HG03575 (cell line): ENCODE data around the gene AIPL1.

Source experiments
- ATAC-seq: cut with Tn5 transposase; IDR thresholded peaks from one replicate; pipeline ENCODE4 v1.9.1; 2021; ENCODE audit not compliant: unreplicated experiment, insufficient number of reproducible peaks, low FRiP score; ENCODE audit errors: extremely low read depth

Gene AIPL1

DNA sequence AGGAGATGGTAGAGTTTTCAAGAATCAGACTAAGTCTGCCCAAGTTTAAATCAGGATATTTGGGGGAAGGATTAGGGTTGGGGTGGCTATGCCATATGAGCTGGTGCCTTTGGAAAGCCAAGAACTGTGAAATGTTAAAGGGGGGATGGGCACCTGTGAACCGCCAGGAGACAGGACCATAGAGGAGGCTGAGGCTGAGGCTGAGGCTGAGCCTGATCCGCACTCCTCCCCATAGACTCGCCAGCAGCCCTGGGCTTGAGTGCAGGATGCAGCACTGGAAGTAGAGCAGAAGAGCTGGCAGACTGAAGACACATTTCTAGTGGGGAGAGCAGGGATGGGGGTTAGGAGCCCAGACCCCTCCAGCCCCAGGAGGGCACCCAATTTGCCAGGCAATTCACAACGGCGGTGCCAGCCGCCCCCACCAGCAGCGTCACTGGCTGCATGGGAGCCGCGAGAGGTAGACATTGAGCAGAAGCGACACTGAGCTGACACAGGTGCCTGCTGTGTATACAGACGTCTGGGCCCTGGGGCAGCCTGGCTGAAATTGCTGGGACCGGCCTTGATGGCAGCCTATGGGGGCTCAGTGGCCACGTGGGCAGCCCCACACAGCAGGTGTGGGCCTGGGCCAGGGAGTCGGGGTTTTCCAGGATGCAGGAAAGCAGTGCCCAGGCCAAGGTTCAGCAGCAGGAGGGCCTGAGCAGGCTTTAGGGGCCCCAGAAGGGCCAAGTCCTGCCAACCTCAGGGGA is 18.5 kb upstream of the AIPL1 start:
- no peak for ATAC-seq

DNA sequence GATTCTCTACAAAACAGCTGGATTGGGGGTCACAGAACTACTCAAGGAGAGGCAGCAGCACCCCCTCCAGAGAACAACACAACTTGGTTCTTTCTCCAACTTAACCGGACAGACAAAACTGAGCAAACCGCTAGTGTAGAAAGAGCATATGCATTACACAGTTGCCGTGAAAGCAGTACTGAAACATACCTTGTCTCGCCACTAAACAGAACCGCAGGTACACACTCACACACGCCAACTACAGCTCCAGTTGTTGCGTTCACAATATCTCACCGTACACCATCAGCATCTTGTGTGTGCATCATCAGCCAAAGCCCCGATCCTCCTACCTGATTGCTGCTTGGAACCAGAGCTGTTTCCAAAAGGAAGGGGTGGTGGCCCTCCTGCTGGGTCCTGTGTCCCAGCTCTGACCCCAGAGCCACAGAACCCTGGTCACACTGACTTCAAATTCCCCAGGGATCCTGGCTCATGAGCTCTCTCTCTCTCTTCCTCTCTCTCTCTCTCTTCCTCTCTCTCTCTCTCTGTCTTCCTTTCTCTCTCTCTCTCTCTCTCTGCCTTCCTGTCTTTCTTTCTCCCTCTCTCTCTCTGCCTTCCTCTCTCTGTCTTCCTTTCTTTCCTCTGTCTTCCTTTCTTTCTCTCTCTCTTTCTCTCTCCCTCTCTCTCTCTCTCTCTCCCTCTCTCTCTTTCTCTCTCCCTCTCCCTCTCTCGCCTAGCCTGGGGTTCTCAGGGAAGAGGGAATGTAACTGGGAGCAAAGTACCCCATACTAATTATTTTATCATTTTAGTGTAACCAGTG is 17.7 kb upstream of the AIPL1 start:
- no peak for ATAC-seq

GRCh38 chr17:6450926-6451832 is 16.3 kb upstream of the AIPL1 start:
- ATAC-seq, result no peak

DNA sequence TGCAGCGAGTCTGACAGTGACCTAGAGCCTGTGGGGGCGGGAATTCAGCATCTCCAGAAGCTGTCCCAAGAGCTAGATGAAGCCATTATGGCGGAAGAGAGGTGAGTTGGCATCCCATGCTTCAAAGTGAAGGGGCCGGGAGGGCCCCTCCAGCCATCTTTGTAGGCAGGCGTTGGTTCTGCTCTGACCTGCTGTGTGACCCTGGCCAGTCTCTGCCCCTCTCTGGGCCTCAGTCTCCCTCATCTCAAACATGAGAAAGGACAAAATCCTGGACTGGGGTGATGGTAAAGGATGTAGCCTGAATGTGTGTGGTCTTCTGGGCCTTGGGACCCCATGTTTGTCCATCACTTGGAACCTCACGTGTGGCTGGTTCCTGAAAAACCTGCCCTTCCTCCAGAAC is 14.4 kb upstream of the AIPL1 start:
- ATAC-seq, result no peak

DNA sequence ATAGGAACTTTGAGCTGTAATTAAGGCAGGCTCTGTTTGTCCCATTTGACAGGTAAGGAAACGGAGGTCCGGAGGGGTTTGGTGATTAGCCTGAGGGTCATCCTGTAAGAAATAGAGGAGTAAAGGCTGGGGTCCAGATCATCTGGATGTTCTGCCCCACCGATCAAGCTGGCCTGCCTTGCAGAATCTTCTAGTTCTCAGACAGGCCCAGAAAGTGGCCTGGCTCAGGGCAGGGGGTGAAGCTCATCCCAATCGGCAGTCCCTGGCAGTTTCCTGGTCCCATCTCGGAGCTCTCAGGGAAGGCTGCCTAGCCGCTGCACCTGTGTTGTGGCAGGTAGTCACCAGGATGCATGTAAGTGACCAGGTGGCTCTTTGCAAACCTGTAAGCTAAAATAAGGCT is 13.6 kb upstream of the AIPL1 start:
- no peak for ATAC-seq

DNA sequence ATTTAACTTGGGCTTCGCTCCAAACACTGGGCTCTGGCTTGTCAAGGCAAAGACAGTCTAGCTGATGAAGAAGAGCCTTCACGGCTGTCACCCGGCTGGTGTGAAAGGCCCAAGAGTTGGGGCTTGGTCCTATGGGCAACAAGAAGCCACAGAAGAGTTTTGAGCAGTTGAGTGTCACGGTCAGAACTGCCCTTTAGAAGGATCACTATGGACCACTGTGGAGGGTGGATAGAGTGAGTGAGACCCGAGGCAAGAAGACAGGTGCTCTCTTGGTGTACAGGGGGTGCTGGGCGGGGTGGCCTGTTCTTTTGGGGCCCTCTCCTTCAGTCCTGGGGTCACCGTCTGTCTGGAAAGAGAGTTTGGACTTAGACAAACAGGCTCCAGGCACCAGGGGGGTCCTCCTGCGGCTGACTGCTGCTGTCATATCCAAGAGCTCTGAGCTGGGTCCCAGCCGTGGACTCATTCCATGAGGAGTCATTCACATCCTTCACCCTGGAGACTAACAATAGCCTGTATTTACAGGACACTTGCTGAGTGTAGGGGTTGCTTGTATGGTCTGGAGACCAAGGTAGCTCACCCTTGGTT is 11.7 kb upstream of the AIPL1 start:
- ATAC-seq, result no peak

DNA sequence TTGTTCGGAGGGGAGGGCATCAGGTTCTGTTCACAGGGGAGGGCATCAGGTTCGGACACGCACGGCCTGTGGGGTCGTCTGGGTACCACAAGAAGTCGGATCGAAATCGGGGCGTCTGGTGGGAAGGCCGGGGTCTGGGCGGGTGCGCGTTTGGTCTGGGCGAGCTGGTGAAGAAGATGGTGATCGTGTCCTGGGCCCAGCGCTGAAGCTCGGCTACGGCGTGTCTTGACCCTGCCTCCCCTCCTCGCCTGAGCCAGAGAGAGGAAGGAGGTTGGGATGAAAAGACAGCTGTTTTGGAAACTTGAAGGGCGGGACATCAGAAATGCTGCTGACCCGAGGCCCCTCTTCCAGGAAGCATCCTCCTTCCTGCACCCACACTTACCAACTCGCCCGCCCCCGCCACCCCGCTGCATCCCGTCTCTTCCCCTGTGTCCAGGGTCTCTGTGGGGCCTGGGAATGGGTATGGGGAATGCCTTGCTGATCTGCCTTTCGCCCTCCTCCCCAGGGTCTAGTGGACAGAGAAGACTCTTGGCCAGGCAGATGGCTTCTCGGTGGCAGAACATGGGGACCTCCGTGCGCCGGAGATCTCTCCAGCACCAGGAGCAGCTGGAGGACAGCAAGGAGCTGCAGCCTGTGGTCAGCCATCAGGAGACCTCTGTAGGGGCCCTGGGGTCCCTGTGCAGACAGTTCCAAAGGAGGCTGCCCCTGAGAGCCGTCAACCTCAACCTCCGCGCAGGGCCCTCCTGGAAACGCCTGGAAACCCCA is 9.8 kb upstream of the AIPL1 start:
- ATAC-seq, result no peak

GRCh38 chr17:6443692-6444570 is 9.0 kb upstream of the AIPL1 start, which contains the start of gene PIMREG:
Gene PIMREG, plus strand, starts transcription at chr17:6444455. Its CDS starts 656 bp downstream, at chr17:6445111.
- no peak for ATAC-seq

GRCh38 chr17:6442775-6443174 is 7.9 kb upstream of the AIPL1 start:
- no peak for ATAC-seq

DNA sequence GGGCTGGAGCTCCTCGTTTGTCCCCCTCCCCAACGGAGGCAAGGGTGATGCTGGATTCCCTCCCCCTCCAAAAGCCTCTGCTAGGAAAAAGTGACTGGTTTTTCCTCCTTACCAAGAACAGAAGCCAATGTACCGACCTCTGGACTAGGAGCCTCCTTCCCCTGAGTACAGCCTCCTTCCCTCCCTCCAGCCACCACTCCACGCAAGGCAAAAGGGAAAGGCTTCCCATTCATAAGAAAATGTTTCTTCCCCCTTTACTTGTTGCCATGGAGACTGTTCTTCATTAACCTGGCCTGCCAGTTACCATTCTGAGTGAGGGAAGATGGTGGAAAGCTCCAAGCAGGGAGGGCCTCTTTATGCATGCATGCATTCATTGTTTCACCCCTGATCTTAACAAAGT is 5.0 kb upstream of the AIPL1 start:
- ATAC-seq, result no peak

- ATAC-seq, result no peak
These were observed 3.0 kb upstream of the AIPL1 start for GRCh38 chr17:6437956-6438355.

GRCh38 chr17:6437466-6437865 is 2.5 kb upstream of the AIPL1 start:
- ATAC-seq, result no peak

DNA sequence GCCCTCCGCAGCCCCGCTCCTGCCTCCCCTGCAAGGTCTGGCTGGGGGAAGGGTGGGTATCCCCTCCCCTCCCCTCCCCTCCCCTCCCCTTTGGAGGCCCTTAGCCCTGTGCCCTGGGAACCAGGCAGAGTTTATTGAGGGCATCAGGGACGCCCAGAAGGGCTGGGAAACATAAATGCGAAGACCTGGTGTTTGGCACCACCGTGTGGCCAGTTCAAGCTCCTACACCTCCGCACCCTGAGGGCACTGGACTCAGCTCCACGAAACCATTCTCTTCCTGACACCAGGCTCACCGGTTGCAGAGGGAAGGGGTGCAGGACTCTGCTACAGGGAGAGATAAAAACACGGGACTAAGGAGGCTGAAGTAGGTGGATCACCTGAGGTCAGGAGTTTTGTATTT is 1.0 kb upstream of the AIPL1 start:
- ATAC-seq, result no peak

GRCh38 chr17:6430769-6431168 is 4.2 kb downstream of the AIPL1 start:
- ATAC-seq, result no peak

DNA sequence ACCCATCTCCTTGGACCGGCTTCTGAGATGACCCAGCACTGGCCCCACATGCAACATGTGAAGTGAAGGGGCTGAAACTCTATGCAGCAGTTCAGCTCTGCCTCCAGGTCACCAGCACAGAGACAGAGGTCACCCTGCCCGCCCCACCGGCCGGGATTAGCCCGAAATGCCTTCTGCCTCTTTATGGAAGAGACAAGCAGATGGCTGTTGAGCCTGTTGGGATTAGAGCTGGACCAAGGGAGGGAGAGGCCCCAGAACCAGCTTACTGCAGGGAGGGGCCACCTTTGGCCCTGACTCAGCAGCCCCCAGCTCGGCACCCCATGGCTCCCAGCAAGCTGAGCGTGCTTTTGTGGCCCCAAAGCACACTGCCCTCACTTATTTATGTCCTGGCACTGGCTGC is 5.7 kb downstream of the AIPL1 start:
- ATAC-seq, result no peak

DNA sequence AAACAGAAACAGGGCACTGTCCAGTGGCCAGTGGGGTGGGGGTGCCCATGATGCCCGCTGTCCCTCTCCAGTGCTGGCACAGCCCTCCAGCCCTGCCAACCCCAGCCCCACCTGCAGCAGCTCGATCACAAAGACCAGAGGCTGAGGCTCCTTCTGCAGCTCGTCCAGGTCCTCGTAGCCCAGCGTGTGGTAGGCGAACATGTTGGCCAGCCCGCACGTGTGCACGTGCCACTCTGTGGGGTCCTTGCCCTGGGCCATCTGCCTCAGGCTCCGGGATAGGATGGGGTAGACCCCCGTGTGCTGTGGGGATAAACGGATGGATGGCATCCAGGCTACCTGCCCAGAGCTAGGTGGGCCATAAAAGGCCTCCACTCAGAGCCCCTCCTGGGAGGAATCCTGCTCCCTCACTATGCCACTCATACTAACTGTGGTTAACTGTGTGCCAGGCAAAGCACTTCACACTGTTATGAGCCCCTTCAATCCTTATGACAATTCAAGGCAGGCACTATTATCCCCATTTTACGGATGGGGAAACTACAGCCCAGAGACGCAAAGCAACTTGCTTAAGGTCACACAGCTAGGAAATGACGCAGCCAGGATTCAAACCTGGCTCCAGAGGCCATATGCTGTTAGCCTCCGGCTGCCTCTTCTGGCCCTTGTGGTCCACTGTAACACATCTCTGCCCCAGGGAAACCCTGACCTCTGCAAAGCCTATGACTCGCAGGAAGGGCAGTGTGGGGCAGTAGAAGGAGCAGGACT is 6.5 kb downstream of the AIPL1 start:
- ATAC-seq, result no peak

DNA sequence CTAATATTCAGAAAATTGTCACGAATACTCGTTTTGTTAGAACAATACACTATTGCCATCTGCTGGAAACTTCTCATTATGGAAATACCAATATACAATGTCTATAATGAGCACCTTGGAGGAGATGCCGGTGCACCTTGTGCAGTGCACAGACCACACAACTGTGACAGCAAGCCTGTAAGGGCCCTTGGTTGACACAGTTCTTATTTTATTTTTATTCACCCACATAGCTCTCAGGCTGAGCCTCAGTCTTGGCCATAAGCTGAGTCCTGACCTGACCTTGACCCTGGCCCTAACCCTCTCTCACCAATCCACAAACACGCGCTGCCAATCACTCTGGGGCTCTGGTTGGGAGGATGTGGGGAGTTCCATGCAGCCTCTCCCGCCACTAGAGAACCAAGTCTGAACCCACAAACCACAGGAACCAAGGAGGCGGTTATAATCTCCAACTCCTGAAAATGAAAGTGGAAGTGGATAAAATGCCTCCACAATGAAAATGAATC is 7.6 kb downstream of the AIPL1 start:
- ATAC-seq, result no peak
